Measurements from ENCODE around the gene TMEM238. TPM values are rescaled to one million over a fixed set of nuclear protein-coding genes. Genes with fewer than 3 reads are reported as not detected.
"Not testable (repeated sequence)": the region's sequence is repeated elsewhere in the genome, so short reads cannot be mapped to it uniquely, and the experiment has no call there.

The TMEM238 gene, protein sequence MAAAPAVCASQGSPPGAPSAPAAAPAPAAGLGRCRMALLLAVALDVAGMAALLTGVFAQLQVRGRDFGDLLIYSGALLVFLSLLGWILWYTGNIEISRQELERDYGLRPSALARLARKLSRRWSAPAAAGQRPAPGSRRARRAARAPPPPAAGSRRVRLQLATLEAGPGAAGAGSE
- 0.21 TPM for polyA plus RNA-seq (2013, experiment 1 of 2; ENCODE audit: insufficient read length)
- 0.19 TPM for polyA plus RNA-seq (2013, experiment 2 of 2; ENCODE audit: insufficient read length)

DNA sequence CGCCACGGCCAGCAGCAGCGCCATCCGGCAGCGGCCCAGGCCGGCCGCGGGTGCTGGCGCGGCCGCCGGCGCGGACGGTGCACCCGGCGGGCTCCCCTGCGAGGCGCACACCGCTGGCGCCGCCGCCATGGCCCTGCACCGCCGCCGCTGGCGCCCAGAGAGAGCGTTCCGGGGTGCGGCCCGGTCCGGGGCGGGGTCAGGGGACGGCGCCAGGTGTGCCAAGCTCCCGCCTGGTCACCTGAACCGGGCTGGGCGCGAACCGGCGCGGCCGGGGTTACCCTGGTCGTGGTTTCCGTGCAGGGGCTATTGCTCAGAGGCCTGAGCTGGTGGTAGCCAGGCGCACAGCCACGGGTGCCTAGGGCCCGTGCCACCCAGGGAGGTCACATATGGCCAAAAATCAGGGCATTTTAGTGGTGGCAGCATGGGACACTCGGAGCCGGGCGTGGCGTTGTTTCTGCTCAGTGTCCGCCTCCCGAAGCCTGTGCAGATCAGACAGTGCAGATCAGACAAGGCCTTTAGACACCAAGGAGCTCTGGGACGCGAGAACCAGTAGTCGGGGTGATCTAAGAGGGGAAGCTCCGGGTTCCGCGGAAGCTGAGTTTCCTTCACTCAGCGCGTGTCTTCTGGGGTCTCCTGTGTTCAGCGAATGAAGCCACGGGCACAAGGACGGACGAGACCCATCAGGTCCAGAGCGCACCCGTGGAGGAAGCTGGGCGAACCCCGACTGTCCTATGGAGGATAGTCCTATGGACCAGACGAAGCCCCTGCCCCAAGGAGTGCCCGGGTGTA is at the start of gene TMEM238:
Gene TMEM238, minus strand, starts transcription at position 162 of the 789 bp plus-strand sequence. Its CDS starts 33 bp downstream, at position 129.
- no peak for DNase-seq

DNA sequence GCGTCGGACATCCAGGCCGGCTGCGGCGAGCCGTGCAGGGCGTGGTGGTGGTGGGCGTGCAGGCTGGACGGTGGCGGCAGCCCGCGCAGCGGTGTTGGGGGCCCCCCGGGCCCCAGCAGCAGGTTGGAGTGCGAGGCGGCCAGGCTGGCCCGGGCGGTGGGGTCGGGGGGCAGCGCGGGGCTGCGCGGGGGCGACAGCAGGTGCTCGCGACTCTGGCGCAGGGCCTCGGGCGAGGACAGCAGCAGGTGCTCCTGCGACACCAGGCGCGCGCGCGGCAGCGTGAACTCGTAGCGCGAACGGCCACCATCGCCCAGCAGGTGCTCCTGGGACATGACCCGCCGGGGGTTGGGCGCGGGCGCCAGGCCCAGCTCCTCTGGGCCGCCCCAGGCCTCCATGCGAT is 49.2 kb upstream of the TMEM238 start:
- no peak for DNase-seq

DNA sequence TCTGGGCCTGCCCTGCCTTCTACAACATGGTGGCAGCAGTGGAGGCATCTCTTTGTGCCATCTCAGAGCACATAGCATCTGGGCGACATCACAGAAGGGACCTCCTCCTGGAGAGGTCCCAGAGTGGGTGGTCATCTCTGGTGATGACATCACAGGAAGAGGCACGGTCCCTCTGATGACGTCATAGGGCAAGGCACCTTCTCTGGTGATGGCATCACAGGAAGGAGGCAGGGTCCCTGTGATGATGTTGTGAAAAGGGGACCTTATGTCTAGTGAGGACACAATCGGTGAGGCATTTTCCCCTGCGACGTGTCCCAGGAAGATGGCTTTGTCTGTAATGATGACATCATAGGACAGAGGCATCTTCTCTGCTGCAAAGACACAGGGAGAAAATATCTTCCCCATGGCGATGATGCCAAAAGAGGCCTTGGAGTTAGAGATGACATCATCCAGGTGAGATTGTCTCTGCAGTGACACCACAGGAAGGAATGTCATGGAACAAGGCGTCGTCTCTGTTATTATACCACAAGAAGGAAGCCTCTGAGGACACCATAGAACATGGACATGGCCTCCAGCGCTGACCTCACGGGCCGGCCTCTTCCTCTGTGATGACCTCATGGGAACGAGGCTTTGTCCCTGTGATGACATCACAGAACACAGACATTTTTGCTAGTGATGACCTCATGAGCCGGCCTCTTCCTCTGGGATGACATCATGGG is 48.3 kb upstream of the TMEM238 start:
- DNase-seq, result no peak

DNA sequence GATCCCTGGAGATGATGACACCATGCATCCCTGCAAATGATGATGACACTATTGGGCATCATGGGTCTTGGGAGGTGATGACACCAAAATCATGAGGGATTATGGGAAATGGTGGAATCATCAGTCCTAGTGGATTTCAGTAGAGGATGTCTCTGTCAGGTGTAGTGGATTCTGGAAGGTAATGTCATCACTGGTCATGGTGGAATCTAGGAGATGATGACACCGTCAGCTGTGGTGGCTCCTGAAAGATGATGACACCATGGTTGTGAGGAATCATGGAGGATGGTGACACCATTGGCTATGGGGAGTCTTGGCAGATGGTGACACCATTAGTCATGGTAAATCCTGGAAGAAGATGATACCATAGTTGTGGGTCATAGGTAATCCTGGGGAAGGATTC is 47.1 kb upstream of the TMEM238 start:
- DNase-seq, result no peak

DNA sequence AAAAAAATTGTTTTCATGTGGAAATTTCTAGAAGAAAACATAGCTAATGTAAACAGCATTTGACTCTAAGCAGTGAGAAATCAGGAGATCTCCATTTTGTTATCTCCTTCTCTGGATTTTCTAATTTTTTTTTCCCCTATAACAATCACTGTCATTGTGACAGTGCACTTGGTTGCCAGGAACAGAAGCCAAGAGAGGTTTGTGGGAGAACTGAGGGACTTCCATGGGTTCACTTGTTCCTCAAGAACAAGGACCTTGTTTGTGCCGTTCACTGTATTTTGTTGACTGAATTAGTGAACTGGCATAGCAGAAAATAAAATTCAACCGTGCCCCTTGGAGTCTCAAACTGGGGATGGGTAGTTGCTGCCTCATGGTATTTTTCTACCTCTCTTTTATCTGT is 42.0 kb upstream of the TMEM238 start:
- no peak for DNase-seq

DNA sequence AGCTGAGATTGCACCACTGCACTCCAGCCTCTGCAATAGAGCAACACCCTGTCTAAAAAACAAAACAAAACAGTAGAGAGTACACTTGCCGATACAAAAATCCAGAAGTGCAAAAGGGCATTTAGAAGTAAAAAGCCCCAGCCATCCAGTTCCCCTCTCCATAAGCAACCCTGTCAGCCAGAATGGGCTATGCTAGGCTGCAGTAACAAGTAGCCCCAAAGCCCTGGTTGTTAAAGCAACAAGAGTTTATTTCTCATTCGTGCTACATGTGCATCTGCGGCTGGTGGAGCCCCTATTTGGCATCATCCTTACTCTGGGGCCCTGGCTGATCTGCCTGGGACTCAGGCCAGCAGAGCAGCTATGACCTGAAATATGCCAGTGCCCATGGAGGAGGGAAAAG is 40.4 kb upstream of the TMEM238 start:
- DNase-seq, result no peak

DNA sequence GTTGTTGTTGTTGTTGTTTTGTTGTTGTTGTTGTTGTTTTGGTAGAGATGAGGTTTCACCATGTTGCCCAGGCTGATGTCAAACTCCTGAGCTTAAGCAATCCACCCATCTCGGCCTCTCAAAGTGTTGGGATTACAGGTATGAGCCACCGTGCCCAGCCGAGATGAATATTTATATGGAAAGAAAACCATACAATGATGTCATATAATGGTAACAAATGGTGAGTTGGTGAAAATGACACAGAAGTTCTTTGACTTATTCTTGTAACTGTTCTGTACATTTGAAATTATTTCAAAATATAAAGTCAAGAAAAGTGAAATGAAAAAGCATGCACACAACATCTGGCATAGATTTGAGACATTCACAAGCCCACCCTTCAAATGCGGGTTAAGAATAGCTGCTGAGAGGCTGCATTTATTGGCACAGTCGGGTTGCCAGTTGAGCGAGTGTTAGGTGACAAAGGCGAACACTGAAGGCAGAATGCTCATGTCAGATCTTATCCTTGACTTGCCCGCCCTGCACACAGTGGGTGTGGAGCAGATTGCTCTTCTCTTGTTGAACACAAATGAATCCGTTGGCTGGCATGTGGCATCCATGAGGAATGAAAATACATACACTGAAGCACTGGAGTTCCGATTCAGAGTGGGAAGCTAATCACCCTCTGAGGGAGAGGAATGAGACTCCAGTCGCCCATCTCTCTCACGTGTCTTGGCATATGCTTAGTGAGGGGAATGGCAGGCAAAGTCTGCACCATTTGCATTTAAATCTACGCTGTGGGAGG is 39.3 kb upstream of the TMEM238 start:
- no peak for DNase-seq

DNA sequence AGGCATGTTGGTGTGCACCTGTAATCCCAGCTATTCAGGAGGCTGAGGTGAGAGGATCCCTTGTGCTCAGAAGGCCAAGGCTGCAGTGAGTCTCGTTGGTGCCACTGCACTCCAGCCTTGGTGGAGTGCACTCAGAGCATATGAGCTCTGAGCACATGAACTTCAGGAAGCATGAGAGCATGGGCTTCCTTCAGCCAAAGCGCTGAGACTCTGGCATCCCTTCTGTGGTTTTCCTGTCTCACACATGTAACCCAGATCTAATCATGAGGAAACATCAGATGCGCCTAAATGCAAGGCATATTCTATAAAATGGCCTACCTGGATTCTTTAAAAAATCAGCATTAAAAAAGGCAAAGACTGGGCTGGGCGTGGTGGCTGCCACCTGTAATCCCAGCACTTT is 37.2 kb upstream of the TMEM238 start:
- DNase-seq, result not testable (repeated sequence)

DNA sequence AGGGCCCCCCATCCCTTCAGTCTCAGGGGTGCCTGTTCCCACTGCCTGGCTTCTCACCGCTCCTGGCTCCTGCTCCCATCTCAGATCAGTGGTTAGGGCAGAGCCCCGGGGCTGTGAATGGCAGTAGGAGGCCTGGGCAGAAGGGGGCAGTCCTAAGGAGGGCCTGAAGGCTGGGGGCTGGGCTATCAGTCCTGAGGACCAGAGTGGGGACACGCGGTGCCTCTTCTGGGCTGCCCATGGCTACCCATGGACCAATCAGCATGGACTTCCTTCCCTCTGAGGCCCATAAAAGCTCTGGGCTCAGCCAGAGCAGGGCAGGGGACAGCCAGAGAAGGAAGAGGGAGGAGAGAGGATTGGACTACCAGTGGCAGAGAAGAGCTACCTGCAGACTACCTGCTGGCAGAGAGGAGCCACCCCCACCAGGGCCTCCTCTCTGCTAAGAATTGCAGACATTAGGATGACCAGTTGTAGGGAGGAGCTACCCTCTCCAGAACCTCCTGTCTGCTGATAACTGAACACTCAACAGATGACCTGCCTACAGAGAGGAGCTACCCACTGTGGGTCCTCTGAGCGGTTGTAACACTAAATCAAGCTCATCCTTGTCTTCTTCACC is 35.6 kb upstream of the TMEM238 start:
- DNase-seq, result no peak

DNA sequence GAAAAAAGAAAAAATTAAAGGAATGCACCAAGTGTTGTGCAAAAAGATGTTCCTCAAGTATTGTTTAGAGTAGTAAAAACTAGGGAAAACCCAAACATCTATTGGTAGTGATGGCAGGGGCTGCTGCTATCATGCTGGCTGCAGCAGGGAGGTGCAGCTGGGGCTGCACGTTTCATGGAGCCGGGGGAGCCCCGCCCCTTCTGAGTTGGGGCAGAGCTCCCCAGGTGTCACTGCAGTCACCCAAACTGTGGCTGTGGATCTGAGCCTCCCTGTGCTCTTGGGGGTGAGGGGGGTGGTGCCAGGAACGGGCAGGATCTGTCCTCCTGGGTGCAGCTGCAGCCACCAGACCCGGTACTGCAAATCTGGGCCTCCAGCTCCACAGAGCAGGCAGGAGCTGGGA is 35.0 kb upstream of the TMEM238 start:
- DNase-seq, result no peak

DNA sequence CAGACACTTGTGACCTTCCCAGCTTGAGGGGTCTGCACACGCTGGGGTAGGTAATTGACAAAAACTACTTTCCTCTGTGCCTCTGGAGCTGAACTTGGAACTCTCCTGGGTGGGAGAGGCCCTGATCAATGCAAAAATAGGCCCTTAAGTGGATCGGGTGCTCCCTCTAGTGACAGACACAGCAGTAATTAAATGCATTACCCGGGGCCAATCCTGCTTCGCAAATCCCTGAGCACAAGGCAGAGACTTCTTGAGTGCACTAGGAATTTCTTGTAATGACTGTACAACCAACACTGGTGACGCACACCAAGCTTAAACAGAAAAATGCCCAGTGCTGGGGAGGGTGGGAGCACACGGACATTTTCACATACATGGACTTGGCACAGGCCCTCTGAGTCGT is 34.1 kb upstream of the TMEM238 start:
- DNase-seq, result peak; percentile 78

DNA sequence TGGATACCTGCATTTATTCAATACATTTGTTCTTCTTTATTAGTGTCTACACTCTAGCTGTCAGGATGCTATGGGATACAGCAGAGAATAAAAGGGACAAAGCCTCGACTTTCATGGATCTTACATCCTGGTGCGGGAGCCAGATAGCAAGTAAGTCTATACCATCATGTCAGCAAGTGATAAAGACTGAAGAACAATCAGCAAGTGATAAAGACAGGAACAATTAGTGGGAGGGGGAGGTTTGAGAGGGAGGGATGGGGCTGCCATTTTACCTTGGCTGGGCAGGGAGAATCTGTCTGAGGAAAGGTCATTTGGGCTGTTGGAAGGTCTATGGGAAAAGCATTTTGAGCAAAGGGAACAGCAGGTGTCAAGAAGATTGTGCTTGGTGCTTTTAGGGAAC is 26.1 kb upstream of the TMEM238 start:
- no peak for DNase-seq

DNA sequence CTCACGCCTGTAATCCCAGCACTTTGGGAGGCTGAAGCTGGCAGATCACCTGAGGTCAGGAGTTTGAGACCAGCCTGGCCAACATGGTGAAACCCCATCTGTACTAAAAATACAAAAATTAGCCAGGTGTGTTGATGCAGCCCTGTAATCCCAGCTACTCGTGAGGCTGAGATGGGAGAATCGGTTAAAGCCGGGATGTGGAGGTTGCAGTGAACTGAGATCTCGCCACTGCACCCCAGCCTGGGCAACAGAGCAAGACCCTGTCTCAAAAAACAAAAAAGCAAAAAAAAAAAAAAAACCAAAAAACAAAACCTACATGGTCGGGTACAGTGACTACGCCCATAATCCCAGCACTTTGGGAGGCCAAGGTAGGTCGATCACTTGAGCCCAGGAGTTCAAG is 25.1 kb upstream of the TMEM238 start:
- DNase-seq, result not testable (repeated sequence)

DNA sequence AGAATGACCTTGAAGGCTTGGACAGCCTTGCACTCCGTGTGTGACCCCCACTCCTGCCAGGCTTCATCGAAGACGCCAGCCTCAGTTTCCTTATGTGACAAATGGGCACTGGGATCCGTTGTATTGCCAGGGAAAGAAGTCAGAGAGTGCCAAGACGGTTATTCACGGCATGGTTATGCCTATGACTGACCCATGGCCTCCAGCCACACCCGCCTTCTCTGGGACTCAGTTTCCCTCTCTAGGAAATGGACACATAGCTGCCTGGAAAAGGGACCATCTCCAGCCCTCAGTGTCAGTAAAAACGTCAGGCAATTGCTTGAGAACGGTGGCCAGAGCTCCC is 24.4 kb upstream of the TMEM238 start:
- no peak for DNase-seq

DNA sequence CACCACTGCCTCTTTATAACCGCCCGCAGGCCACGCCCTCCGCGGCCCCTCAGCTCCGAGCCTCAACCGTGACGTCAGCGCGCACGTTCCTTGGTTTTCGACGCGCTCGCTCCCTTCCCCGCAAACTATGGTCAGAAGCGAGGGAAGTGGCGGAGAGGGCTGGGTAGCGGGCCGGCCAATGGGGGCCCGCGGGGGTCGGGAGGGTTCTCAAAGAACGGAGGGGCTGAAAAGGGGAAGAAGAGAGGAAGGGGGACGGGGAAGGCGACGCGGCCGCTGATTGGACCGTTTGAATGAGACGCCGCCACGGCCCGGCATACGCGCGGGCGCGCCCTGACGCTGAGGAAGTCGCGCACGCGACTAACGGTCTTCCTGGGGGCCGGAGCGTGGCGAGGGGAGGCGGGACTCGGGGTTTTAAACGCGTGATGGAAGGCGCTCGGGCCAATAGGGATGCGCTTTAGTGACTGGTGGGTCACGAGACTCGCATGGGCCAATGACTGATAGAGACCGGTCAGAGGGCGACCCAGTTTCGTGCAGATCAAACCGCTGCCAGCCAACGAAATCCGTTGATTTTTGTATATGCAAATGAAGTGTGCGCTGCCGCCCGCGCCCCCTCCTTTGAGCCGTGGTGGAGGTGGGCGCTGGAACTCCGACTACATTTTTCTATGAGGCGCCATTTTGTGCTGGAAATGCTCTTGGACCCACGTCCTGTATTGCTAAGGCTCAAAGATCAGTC is 23.9 kb upstream of the TMEM238 start:
- peak; percentile 100 for DNase-seq

DNA sequence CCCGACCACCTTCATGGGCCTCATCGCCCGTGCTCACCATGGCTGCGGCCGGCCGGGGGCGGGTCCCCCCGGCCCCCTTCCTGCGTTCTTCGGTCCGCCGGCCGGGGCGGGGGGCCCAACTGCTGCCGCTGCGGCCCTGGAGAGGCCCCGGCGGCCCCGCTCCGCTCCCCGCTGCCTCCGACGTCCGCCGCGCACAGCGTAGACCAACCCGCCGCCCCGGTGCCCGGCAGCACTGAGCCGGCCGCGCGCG is 23.4 kb upstream of the TMEM238 start, which contains the start of gene UBE2S:
Gene UBE2S, minus strand, starts transcription at position 239 of the 250 bp plus-strand sequence. Its CDS starts 199 bp downstream, at position 40.
- not testable (repeated sequence) for DNase-seq

DNA sequence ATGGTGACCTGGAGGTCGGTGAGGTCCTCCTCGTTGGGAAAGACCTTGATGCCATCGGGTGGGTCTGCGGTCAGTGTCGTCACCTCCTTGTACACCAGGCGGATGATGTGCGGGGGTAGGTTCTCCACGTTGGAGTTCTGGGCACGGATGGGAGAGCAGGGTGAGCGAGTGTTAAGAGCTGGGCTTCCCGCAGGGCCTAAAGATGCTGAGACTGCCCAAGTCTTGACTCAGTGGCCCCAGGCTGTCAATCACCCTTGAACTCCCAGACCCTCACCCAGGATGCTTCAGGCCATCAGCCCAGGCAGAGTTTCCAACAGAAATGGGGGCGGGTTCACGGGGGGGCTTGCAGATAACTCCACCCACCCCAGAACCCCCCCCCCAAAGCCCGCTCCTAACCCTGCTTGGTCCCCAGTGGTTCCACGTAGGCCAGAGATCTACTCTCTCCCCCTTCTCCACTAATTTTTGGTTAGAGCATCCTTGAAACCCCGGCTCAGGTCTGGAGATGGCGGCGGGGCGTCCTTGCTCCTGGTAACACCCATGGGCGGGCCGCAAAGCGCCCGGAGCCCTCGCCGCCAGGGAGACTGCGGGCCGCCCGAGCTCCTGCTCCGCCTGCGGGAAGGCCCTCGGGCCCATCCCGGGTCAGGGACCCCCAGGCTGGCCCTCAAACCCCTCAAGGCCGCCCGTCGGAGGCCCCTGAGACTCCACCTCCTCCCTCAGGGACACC is 22.9 kb upstream of the TMEM238 start:
- DNase-seq, result peak; percentile 17

DNA sequence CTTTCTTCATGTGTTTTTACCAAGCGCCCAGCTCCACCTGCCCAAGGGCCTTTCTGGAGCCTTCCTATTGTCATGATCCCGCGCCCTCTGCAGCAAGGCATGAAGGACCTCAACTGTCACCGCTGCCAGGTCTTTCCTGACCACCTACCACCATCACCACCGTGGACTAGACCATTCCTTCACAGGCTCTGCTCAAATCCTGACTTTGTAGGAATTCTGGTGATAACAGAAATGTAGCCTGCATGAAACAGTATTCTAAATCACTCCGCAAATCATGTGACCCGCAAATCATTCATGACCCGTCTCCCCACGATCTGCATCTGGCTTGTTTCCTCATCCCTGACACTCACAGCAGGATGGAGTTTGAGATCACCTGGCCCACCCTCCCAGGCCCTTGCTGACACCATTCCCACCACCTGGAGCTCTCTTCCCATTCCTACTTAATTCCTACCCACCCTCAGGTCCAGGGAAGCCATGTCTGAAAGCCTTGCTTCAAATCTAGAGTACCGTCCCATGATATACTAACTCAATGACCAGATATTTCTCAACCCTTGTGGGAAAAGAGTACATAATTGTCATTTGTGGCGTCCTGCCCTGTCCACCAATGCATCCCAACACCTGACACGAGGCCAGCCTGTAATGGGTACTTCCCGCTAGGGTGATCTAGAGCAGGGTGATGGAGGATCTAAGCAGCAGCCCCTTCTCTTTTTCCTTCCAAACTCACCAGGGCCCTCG is 22.2 kb upstream of the TMEM238 start:
- DNase-seq, result no peak

DNA sequence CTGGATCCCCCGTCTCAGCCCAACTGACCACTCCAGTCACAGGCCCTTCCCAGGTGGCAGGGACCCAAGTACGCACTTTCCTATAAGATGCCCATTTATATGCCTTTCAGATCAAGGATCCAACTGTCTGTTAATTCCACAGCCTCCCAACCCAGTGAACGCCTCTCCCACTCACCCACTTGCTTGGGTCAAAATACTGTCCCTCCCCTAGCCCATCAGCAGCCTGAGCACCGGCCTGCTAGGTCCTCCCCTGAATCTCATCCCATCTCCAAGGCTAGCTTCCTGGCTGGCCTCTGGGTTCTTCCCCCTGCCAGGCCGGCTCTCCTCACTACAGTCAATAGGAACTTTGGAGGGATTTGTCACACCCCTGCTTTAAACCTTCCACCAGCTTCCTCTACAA is 21.5 kb upstream of the TMEM238 start:
- DNase-seq, result no peak

DNA sequence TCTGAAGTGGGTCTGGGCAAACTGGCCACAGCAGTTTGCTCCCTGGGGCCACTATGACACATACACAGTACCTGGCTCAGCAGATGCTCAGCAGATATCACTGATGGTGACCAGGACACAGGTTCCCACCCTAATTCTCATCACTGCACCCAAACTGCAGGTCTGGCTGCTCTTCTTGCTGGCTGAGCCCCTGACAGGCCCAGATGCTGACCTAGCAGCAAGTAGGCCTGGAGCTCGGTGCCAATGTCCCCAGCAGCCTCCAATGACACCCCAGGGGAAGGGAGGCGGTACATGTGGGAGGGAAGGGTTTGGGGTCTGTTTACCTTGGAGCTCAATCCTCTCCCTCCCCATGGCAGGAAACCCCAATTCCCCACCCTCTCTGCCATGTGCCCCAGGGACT is 18.4 kb upstream of the TMEM238 start:
- no peak for DNase-seq

Data from fibroblast of skin of abdomen (primary cell).